Endothelial cell of hepatic sinusoid (primary cell): ENCODE data around the gene CUEDC1.
"Not testable (repeated sequence)": the region's sequence is repeated elsewhere in the genome, so short reads cannot be mapped to it uniquely, and the experiment has no call there.

Source experiments
- in situ Hi-C: cut with HindIII; loops from 2 replicates; pipeline ENCODE4 v1.10.0; 2017; ENCODE audit warnings: low sequenced_read_pairs

Gene CUEDC1

DNA sequence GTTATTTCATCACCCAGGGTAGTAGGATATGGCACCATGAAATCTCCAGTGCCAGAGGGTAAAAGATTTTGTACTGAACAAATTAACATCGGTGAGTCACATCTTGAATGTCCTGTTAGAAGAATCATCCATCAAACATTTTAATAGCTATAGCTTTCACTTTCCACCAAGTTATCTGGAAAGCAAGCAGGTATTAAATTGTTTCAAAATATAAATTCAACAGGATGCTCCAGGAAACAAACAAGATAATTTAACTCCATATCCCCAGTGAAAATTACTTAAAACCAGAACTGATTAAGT is 30.4 kb upstream of the CUEDC1 start:
- in situ Hi-C loops = no loop called here

DNA sequence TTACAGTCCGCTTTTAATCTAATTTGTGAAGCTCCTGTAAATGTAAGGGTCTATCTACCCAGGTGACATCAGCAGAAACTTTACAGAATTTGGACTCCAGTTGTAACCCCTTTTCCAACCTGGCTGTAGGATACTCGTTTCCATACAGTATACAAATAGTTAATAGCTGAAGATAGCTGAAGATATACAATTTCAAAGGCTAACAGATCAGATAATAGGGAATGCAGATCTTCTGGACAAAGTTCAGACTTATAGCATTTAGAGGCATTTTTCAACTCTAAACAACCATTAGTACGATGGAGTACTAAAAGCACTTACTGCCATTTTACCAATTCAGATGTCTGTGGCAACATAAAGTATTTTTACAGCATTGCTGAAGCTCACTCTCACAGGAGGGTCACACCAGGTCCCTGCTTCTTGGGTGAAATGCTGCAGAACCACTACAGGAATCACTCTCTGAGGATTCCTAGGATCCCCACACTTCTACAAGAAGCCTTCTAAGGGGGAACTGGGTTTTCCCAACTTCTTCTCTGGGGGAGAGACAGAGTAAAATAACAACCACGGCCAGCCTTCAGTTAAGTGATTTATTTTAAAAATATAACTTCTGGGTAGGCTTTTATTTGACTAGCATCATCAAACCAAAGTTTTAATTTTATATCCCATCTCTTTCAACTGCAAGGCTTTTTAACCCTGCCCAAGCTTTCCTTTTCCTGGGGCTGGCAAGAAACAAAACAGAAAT is 29.9 kb upstream of the CUEDC1 start:
- in situ Hi-C loops = no loop called here

DNA sequence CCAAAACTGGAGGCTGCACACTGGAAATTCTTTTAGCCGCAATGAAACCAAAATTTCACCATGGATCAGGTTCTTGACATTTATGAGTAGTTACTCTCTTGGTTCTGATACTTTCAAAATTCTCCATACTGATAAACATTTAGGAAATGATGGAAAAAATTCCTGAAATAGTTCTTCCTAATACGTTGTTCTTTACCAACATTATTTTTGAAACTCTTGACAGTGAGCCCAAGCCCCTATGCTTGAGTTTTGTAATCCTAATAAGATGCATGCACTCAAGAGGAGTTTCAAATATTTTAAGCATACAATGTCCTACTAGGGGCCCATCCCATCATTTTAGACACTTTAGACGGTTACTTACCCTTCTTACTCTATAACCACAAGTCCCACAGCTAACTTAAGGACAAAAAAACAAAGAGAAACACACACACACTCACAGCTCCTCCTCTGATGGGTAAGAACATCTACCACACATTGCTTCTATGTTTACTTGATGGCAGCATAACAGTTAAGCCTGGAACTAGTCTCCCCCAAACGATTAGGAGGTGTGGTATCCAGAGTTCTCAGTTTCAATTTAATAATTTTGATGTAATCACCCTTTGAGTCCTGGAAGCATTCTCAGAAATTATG is 29.2 kb upstream of the CUEDC1 start:
- in situ Hi-C loops = no loop called here

DNA sequence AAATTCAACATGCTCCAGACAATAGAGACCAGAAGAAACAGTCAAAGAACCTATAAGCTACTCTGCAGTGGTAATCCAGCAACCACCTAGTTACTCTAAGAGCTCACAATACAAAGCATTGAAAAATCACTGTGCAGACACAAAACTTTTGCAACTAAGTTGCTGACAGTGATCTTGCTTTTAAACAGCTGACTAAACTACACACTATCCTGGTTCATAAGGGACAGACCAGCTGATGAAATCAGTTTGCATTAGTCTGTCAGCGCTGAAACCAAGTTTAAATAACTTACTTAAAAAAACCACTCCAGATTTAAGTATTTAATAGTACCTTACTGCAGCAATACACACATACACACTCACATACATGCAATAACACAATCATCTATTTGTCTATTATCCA is 28.2 kb upstream of the CUEDC1 start:
- in situ Hi-C loops = no loop called here

DNA sequence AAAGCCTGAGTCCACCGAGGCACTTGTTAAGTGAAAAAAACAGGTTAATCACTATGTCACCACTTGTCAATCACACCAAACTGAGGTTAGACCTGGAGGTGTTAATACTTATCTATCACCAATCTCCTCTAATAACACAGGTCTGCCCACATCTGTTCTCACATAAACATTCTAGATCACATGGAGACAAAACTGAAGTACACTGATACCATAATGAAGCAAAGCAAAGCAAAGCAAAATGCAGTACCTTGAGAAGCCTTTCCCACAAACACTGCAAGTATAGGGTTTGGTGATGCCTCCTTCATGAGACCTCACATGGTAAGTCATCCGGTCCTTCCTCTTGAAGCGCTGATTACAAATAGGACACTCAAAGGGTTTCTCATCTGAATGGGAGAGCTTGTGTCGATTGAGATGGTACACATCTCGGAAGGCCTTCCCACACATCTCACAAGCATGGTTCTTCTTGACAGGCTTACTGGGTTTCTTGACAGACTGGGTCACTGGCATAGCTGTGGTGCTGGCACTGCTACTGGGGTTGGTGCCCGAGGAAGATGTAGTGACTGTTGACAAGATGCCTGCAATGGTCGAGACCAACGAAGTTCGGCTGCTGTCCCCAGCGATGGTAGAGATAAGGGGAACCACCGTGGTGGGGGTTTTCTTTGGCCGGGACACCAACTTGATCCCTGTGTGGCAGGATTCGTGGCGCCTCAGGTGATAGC is 27.4 kb upstream of the CUEDC1 start:
- in situ Hi-C loops = no loop called here

DNA sequence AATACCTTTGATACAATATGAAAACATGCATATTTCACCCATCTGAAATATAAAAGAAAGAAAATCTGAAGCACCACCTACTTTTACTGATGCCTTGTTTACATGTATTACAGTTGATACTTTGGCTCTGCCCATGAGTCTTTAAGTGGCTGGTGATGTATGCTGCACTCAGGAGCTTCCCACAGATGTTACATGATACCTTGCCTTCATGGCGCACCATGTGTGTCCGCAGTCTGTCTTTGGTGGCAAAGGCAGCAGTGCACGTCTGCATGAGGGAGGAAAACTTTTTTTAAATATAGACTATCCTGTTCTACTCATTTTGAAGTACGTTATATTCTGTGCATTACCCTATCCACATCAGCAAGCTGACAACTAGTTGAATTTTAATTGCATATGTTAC is 25.3 kb upstream of the CUEDC1 start:
- in situ Hi-C loops = no loop called here

DNA sequence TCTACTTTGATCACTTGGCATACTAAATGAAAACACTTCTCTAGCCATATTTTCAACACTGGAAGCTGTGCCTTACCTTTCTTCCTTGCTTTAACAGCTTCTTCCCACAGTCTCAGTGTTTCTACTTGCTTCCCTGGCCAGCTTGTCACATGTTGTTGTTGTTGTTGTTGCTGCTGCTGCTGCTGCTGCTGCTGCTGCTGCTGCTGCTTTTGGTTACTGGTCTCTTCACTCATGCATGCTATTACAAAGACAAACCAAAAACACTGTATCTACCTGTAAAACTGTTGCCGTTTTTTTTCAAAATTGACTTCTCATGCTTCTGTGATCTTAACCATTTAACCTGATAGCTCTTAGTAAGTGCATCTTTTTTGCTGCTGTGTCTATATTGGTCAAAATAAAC is 23.9 kb upstream of the CUEDC1 start:
- in situ Hi-C loops = no loop called here

DNA sequence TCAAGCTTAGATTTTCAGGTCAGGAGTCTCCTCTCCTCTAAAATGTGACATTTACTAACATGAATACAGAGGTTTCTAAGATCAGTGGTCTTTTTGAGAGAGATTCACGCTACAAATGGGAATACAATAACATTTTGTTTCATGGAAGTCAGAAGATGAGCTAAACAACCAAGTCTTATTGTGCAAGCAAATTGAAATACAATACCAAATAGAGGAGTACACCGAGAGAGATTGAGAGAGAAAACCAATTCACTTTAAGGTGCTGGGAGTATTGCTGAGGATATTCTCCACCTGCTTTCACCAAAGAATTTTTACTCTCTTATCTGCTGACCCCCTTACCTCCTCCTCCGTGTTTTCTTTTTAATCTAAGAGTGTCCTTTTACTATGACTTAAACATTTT is 21.4 kb upstream of the CUEDC1 start:
- in situ Hi-C loops = no loop called here

DNA sequence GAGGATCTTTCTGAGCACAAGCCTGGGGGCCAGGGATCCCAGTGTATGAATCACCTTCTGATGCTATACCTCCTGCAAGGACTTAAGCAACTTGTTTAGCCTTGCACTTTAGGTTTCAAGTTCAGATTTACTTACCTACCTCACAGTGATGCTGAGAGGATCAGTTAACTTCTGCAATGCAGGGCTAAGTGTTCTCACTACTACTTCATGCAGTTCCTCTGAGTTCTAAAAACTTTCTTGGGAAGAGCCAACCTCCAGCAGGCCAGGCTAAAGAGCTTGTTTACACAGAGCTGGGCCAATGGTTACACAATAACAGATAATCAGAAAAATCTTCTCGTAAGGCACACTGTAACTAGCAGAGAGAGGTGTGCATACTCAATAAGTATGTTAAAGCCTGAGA is 19.8 kb upstream of the CUEDC1 start:
- in situ Hi-C loops = no loop called here

DNA sequence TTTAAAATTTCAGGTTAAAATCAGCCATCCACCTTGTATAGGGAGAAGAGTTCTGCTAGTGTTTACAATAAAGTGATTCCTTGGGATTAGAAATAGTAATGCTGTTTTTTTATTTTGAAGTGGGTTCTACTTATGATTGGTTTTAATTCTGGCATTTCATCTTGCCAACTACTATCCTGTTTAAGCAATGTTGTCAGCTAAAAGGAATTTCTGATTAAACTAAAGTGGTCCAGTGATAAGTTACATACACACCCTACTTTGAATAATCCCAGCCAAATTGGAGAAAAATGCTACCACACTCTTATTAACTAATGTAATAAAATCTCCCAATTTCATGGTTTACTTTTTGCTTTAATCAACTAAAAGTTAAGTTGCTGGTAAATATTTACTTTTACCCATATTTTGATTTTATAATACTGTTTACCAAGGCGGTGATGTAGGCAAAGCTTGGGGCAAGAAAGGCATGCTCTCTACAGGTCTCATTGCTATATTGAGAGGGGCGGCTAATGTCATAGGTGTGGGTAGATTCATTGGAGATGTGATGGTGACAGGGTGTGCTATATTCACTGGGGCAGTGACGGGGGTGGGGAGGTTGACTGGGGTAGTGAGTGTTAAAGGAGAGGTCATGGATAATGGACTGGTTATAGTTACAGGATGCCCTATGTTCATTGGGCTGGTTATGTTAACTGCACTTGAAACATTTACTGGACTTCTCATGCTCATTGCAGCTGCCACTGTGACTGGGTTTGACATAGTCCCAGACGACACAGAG is 19.0 kb upstream of the CUEDC1 start:
- in situ Hi-C loops = not testable (repeated sequence)

DNA sequence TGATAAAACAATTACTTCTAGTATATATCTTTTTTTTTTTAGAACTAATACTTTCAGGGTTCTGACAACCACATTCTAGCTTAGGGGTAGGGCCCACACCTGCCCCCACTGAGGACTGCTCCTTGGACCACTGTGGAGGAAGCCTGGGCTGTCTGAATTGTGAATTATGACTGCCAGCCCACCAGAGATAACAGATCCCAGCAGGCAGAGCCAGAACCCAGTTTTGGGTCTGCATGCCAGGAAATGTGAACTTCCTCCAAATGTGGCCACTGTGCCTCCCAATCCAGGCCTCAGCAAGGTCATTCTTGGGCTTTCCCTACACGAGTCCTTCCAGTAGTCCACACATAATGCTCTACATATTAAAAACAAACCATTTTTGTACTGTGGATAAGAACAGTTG is 16.9 kb upstream of the CUEDC1 start:
- in situ Hi-C loops = no loop called here

DNA sequence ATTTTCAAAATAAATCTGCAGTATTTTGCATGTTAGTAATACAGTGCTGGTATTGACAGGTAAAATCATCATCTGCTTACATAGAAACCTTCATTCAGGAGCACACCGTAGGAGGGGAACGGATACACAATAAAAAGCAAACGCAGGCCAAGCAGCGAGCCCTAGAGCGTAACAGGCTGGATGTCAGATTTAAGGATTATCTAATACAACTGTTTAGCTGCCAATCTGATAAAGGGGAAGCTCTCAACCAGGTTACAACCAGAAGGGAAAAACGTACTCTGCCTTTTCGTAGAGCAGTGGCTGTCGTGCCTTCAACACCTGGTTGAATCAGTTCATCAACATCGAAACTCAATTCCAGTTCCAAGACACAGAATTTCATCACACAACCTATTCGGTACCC is 16.4 kb upstream of the CUEDC1 start:
- in situ Hi-C loops = no loop called here

DNA sequence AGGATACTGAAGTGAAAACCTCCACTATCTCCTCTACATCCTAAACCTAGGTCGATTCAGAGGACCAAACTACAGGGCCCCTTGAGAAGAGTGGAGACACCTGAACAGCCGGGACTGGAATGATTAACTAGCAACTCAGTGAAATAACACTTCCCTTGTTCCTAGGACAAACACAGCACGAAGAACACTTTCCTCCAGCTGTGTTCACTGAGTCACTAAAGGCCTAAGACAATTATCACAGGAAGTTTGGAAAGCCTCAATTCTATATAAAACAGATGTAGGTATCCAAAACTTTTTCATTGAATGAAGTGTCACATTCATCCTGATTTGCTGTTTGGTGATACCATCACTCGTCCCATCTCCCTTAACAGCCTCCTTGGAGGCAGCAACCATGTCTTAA is 15.5 kb upstream of the CUEDC1 start:
- in situ Hi-C loops = no loop called here

DNA sequence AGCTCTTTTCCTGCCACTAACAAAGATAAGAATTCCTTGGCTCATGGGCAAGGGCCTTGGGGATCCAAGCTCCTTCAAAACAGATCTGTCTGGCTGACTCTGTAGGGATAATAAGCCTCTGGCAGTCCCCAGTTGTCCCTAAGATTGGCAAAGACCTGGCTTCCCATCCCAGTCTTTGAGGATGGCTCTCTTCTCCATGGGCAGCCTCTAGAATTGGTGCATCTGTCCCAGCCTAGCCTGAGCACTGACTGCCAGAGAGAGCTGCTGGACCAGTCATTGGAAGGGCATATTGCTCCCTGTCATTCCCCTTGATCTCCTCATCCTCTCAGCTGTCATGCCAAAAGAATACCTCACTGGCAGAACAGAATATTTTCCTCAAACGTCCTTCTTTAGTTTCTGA is 13.2 kb upstream of the CUEDC1 start:
- in situ Hi-C loops = no loop called here

DNA sequence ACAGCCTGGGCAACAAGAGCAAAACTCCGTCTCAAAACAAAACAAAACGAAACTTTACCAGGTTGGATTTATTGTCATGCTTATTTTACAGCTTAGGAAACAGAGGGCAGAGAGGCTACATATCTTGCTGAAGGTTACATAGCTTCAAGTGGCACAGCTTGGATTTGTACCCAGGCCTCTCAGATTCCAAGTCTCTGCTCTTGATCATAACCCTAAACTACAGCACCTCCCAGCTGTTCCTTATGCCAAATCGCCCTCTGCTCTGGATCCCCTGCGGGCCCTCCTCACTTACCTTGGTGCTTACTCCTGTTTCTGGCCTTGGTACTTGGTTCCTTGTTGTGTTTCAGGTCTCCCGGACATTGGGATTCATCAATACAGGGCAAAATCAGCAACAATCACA is 11.7 kb upstream of the CUEDC1 start:
- in situ Hi-C loops = no loop called here

DNA sequence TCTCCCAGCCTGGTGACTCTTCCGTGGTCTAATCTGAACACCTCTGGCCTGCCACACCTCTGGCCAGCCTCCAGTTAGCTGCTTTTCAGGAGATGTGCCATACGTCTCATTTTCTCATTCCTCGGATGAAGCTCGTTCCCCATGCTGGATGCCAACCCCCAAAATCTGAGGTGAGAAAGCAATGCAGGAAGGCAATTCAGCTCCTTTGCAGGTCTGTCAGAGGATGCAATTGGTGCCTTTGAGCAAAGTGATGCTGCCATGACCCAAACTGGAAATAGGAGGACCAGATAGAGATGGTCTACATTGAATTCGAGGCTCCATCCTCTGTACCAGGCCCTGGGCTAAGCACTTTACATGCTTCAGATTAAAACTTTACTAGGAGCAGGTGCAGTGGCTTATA is 11.0 kb upstream of the CUEDC1 start:
- in situ Hi-C loops = no loop called here

DNA sequence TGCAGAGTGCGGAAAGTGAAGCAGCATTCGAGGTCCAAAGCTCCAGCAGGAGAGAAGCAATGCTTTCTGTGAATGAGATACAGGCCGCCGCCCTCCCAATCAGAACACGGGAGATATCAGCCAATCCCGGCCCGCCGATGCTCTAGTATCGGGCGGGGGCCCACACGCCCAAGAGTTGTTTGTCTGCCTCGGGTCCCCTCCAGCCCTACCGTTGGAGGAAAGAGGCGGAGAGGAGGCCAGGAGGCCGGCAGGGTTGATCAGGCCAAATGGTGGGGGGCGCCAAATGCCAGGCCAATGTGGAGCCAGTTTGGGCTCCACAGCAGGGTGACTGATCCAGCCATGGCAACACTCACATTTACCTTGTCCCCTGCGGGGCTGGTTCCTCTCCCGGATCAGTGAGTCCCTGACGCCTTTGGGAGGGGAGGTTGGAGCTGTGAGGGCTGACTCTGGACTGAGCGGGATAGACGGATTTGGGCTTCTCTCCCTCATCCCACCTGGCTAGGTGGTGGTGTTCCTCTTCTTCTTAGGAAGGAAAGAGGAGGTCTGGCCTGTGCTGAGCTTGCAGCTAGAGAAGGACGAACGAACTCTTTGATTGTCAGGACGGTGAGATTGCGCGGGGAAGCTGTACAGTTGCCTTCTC is 10.4 kb upstream of the CUEDC1 start:
- in situ Hi-C loops = no loop called here

DNA sequence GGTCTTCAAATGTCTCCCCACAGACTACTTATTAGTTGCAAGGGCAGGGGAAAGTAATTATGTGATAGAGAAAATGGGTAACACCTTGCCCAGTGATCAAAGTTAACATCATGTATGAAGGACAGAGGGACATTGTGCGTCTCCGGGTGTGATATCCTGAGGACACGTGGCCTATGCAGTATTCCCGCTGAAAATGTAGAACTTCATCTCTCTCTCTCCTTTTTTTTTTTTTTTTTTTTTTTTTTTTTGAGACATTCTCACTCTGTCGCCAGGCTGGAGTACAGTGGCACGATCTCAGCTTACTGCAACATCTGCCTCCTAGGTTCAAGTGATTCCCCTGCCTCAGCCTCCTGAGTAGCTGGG is 7.9 kb upstream of the CUEDC1 start:
- in situ Hi-C loops = no loop called here

DNA sequence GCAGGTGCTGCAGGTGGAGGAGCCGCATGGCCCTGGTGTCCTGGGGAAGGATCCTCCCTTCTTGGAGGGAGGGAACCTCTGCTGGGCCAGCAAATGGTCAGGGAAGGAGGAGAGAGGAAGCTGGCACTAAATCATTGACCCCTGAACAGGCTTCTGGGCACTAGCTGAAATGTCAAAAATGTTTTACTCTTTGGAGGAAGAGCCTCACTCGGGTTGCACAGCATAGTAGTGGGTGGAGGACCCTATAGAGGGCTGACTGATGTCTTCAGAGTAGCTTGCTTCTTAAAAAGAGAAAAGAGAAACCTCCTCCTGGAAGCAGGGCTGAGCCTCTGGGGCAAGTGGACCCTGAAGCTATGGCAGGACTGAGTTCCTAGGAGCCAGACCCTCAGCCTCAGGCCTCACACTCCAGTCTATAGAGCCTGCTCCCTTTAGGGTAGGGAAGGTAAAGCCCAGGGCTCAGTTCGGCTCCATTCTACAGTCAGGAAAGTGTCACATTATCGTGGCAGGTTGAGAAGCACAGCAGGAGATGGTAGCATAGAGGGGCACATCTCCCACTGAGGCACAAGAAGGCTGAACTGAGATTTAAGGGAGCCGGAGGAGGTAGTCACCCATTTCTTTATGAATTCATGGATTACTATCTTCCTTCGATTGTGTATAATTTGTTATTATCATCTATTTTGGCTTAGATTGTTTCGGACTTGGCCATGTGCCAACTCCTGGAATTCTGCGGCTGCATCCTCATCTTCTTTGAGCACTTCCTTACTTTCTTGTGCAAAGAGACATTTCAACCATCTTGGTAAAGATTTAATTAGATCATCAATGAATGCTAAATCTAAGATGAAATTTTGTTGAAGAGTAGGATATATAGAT is 7.3 kb upstream of the CUEDC1 start:
- in situ Hi-C loops = no loop called here

DNA sequence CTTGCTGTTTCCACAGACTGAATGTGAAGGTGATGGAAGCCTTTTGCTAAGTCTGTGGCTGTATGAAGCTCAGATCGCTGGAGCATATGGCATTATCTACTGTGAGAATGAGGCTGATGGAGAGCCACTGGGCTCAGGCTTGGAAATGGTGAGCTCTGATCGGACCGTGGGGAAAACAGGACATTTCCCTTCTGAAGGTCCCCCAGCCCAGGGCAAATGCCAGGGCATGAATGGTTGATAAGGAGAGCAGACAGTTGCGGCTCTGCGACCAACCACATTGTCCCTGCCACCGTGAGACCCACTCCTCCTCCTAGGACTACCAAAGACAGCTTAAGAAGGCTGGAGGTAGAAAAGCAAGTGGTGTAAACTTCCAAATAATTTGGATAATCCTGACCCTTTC is 4.7 kb upstream of the CUEDC1 start:
- in situ Hi-C loops = no loop called here
